ENCODE results near the gene RETSAT. TPM values are rescaled to one million over a fixed set of nuclear protein-coding genes. Genes with fewer than 3 reads are reported as not detected.
"Not testable (repeated sequence)": the region's sequence is repeated elsewhere in the genome, so short reads cannot be mapped to it uniquely, and the experiment has no call there.

RETSAT gene
- total RNA-seq, 2 experiments from 2014 or later, result 28.8 to 29.7 TPM

GRCh38 chr2:85341269-85342029, 12.9 kb downstream of the RETSAT start:
- POLR2A ChIA-PET, result interaction anchor here (0.6 kb wide), 1 partner anchor 23 kb away, joined by 5 read pairs; no protein-coding TSS in a partner anchor
- no peaks in the 10 kb centered on the region for H3K9me3 Mint-ChIP-seq

DNA sequence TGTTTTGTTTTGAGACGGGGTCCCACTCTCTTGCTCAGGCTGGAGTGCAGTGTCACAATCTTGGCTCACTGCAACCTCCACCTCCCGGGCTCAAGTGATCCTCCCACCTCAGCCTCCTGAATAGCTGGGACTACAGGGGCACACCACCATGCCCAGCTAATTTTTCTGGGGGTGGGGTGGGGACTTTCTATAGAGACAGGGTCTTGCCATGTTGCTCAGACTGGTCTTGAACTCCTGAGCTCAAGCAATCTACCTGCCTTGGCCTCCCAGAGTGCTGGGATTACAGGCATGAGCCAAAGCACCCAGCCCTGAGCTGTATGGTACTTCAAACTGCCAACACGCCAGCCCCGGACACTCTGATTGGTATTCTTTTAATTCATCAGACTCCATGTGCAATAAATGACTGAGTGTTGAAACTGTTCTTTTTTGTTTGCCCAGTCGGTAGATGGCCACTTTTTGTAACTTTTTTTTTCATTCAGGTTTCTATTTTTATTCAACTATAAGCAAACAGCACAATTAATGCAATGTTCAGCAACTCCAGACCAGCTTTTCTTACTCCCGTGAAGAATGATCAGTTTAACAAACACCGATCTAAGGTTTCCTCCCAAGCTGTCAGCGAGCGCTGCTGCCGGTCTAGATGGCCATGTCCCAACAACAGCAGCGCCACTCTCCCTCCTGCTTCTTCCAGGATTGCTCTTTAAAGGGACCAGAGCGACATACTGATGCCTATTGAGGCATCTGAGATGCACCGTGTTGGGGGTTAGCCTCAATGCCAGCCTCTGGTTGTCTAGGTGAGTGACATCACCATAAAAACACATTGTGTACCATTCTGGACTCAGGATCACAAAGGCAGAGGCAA, 14.1 kb downstream of the RETSAT start:
- ATAC-seq (ENCODE audit: low read depth), result no peak
- no peak overlapping the region for H3K27ac Mint-ChIP-seq
- POLR2A ChIA-PET, result interaction anchor here (1.5 to 1.9 kb wide), 2 partner anchors 13 to 14 kb away, joined by 4 to 9 read pairs; partner anchors contain the start of genes ELMOD3, RETSAT and TGOLN2

More at GRCh38 chr2:85341269-85342029, 12.9 kb downstream of the RETSAT start:
- peaks cover 5% of the 10 kb centered on the region for H3K36me3 Mint-ChIP-seq
- no peak for DNase-seq
- no peak overlapping the region for H3K4me3 Mint-ChIP-seq
- no peak overlapping the region for H3K27ac Mint-ChIP-seq
- no peaks in the 10 kb centered on the region for H3K4me1 Mint-ChIP-seq
- H3K27me3 Mint-ChIP-seq, result peaks cover 14% of the 10 kb centered on the region
- ATAC-seq (ENCODE audit: low read depth), result no peak

DNA sequence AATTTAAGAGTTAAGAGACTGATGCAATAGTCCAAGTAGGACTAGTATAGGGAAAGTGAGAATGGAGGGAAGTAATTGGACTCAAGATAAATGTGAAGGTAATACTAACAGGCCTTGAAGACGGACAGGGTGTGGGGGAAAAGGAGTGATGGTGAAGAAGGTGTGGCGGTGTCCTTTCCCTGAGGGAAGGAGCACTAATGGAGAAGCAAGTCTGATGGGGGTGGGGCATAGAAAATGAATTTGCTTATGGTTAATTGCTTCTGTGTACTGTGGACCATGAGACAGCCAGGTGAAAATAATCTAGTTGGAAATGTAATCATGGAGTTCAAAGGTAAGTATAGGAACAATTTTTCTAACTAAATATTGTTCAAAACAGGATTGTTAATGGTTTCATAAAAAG, 19.4 kb downstream of the RETSAT start:
- peak overlapping the region; percentile 14 for H3K27ac Mint-ChIP-seq
- no peaks in the 10 kb centered on the region for H3K9me3 Mint-ChIP-seq
- no peaks in the 10 kb centered on the region for H3K4me1 Mint-ChIP-seq
- DNase-seq, result no peak
- POLR2A ChIA-PET, result no interaction called here
- peaks cover 16% of the 10 kb centered on the region for H3K27me3 Mint-ChIP-seq
- no peaks in the 10 kb centered on the region for H3K36me3 Mint-ChIP-seq
- no peak for ATAC-seq (ENCODE audit: low read depth)
- H3K4me3 Mint-ChIP-seq, result no peak overlapping the region

More for the DNA sequence above, 14.1 kb downstream of the RETSAT start:
- Mint-ChIP-seq H3K27me3 (peaks cover 16% of the 10 kb centered on the region), H3K36me3 (peaks cover 5% of the 10 kb centered on the region), H3K4me1 (no peaks in the 10 kb centered on the region), H3K4me3 (no peak overlapping the region), H3K9me3 (no peaks in the 10 kb centered on the region)
- DNase-seq, result no peak

DNA sequence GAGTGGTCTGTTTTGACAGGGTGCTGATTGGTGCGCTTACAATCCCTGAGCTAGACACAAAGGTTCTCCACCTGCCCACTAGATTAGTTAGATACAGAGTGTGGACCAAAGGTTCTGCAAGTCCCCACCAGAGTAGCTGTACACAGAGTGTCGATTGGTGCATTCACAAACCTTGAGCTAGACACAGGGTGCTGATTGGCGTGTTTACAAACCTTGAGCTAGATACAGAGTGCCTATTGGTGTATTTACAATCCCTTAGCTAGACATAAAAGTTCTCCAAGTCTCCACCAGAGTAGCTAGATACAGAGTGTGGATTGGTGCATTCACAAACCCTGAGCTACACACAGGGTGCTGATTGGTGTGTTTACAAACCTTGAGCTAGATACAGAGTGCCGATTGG, 20.5 kb downstream of the RETSAT start:
- DNase-seq; H3K27ac Mint-ChIP-seq; H3K4me3 Mint-ChIP-seq; H3K9me3 Mint-ChIP-seq; H3K36me3 Mint-ChIP-seq; H3K4me1 Mint-ChIP-seq; ATAC-seq (ENCODE audit: low read depth); POLR2A ChIA-PET: not testable (repeated sequence)
- H3K27me3 Mint-ChIP-seq, result peaks cover 12% of the 10 kb centered on the region

DNA sequence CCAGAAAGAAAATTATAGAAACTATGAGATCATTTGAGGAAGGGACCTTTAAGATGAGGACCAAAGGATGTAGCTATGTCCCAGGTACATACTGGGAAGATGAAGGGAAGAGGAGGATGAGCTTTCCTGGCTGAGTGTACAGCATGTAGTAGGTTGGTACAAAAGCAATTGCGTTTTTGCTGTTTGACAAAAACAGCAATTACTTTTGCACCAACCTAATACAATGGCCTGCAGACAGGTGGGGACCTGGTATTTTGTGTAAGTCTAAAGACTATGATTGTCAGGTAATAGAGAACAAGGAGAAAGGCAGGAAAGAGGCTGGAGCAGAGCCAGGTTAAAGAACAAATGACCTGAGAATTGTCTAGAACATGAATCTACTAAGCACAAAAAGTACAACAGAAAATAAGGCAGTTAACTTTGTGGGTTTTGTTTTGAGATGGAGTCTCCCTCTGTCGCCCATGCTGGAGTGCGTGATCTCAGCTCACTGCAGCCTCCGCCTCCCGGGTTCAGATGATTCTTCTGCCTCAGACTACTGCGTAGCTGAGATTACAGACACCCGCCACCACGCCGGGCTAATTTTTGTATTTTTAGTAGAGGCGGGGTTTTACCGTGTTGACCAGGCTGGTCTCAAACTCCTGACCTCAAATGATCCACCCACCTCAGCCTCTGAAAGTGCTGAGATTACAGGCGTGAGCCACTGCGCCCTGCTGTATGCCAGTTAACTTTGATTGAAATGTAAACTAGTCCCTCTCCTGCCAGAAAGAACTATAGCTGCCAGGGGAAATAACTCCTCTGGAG, 23.3 kb downstream of the RETSAT start:
- no peak for DNase-seq
- H3K27ac Mint-ChIP-seq, result no peak overlapping the region
- ATAC-seq (ENCODE audit: low read depth), result no peak
- POLR2A ChIA-PET, result interaction anchor here (0.9 kb wide), 1 partner anchor 21 kb away, joined by 3 read pairs; no protein-coding TSS in a partner anchor
- H3K9me3 Mint-ChIP-seq, result no peaks in the 10 kb centered on the region
- H3K4me1 Mint-ChIP-seq, result peaks cover 8% of the 10 kb centered on the region
- H3K36me3 Mint-ChIP-seq, result peaks cover 17% of the 10 kb centered on the region
- H3K4me3 Mint-ChIP-seq, result no peak overlapping the region
- no peaks in the 10 kb centered on the region for H3K27me3 Mint-ChIP-seq

DNA sequence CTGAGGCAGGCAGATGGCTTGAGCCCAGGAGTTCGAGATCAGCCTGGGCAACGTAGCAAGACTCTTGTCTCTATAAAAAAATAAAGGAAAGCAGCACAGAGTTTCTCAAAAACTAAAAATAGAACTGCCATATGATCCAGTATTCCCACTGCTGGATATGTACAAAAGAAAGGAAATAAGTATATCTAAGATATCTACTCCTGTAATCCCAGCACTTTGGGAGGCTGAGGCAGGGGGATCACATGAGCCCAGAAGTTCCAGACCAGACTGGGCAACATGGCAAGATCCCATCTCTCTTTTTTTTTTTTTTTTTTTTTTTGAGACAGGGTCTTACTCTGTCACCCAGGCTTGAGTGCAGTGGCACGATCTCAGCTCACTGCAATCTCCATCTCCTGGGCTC, 24.6 kb downstream of the RETSAT start:
- not testable (repeated sequence) for H3K27me3 Mint-ChIP-seq; DNase-seq; H3K4me3 Mint-ChIP-seq; ATAC-seq (ENCODE audit: low read depth); H3K9me3 Mint-ChIP-seq
- peaks cover 30% of the 10 kb centered on the region for H3K36me3 Mint-ChIP-seq
- peak overlapping the region; percentile 2 for H3K27ac Mint-ChIP-seq
- POLR2A ChIA-PET, result interaction anchor here (0.7 kb wide), 1 partner anchor 560 kb away, joined by 7 read pairs; no protein-coding TSS in a partner anchor
- peaks cover 14% of the 10 kb centered on the region for H3K4me1 Mint-ChIP-seq

GRCh38 chr2:85329181-85329651, 25.1 kb downstream of the RETSAT start:
- H3K4me1 Mint-ChIP-seq, result peaks cover 18% of the 10 kb centered on the region

DNA sequence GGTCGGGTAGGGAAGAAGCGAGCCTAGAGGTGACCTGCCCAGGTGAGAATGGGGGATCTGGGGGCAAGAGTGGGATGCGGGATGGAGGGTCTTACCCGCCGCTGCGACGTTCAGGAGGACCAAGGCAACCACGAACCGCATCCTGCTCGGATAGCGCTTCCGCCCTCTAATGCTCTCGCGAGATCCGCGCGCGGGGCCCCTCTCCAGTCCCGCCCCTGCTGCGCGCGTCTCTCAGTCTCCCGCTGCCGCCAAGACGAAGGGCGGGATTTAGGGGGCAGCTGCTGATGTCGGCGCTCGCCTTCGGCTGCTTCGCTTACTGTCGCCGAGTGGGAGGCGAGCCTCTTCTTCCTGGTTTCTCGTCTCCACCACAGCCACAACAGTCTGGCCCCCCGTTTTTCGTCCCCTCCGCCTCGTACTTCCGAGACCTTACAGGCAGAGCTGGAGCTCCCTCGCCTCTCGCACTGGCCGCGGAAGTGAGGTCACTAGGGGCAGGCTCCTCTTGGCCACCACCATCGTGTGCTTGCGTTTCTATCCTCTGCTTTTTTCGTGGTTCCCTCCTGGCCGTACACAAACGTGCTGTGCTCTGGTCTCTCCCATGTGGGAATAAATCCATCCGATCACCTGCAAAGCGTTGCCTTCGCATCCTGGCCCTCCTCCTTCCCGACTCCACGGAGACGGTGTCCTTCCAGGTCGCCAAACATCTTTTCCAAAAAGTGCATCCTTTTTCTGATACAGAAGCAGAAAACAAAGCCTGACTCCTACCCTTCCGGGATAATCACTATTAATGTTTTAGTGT, 26.3 kb downstream of the RETSAT start, which contains the start of gene TGOLN2:
Gene TGOLN2, minus strand, starts transcription at position 168 of the 796 bp plus-strand sequence. Its CDS starts 27 bp downstream, at position 141.
- H3K27me3 Mint-ChIP-seq, result no peaks in the 10 kb centered on the region
- DNase-seq (peak; percentile 97), ATAC-seq (ENCODE audit: low read depth) (peak; percentile 84)
- POLR2A ChIA-PET, result interaction anchor here (0.7 to 4.9 kb wide), 28 partner anchors 9 to 430 kb away, joined by 3 to 84 read pairs (median 5); partner anchors contain the start of genes ELMOD3, KCMF1, MAT2A and RETSAT
- H3K4me1 Mint-ChIP-seq, result peaks cover 25% of the 10 kb centered on the region
- peaks cover 45% of the 10 kb centered on the region for H3K36me3 Mint-ChIP-seq
- H3K9me3 Mint-ChIP-seq, result no peaks in the 10 kb centered on the region
- H3K27ac Mint-ChIP-seq, result peak within 1 kb of the TSS; percentile 100
- H3K4me3 Mint-ChIP-seq, result peak within 1 kb of the TSS; percentile 99

More at GRCh38 chr2:85329181-85329651, 25.1 kb downstream of the RETSAT start:
- Mint-ChIP-seq H3K9me3 (no peaks in the 10 kb centered on the region), H3K27me3 (no peaks in the 10 kb centered on the region), H3K36me3 (peaks cover 35% of the 10 kb centered on the region), H3K27ac (no peak overlapping the region), H3K4me3 (peak overlapping the region; percentile 9)
- POLR2A ChIA-PET, result interaction anchor here (1.2 to 4.6 kb wide), 2 partner anchors 108 to 211 kb away, joined by 3 to 32 read pairs; partner anchors contain the start of gene MAT2A
- DNase-seq (no peak), ATAC-seq (ENCODE audit: low read depth) (no peak)

DNA sequence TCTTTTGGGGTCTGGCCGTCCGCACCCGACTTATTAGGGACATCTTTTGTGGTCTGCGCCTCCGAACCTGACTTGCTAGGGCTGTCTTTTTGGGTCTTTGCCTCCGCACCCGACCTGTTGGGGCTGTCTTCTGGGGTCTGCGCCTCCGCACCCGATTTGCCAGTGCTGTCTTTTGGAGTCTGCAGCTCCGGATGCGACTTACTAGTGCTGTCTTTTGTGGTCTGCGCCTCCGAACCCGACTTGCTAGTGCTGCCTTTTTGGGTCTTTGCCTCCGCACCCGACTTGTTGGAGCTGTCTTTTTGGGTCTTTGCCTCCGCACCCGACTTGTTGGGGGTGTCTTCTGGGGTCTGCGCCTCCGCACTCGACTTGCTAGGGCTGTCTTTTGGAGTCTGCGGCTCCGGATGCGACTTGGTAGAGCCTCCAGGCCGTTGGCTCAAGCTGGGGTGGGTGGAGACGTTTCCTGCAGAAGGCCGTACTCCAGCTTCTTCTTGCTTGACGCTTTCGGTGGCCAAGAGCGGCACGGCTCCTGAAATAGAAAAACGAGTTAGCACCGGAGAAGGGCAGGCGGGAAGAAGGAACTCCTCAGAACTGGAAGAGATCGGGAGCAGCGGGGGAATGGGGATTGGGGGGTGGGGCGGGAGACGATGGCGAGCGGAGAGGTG, 27.0 kb downstream of the RETSAT start:
- POLR2A ChIA-PET, result interaction anchor here (0.7 to 4.9 kb wide), 29 partner anchors 9 to 785 kb away, joined by 3 to 84 read pairs (median 5); partner anchors contain the start of genes ELMOD3, GGCX, KCMF1 and MAT2A
- peak overlapping the region; percentile 99 for H3K4me3 Mint-ChIP-seq
- H3K9me3 Mint-ChIP-seq, result no peaks in the 10 kb centered on the region
- H3K27ac Mint-ChIP-seq, result peak overlapping the region; percentile 100
- ATAC-seq (ENCODE audit: low read depth) (peak; percentile 41), DNase-seq (peak; percentile 79)
- peaks cover 32% of the 10 kb centered on the region for H3K4me1 Mint-ChIP-seq
- H3K27me3 Mint-ChIP-seq, result no peaks in the 10 kb centered on the region
- peaks cover 52% of the 10 kb centered on the region for H3K36me3 Mint-ChIP-seq

DNA sequence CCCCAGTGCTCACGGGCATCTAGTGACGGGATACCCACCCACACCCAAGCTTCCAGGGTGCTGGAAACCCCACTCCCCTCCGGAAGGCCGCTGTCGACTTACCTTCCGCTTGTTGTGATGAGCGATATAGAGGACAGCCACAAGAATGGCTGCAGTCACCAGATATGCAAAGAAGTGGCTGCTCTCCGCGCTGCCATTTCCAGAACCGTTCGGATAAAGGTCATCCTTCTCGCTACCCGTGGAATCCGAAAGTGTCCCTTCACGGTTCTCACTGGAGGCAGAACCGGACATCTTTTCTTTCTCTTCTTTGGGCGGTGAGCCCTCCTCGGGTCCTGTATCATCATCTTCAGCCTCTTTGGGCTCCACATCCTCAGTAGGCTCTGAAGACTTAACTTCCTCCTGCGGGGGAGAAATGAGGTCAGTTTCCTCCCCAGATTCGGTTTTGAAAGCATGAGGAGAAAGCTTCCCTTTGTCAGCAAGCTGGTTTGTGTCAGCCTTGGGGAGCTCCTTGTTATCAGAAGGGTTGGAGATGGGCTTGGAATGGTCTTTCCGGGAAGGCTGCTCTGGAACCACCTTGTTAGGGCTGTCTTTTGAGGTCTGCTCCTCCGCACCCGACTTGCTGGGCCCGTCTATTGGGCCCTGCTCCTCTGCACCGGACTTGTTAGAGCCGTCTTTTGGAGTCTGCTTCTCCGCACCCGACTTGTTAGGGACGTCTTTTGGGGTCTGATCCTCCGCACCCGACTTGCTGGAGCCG, 27.7 kb downstream of the RETSAT start:
- H3K9me3 Mint-ChIP-seq, result no peaks in the 10 kb centered on the region
- DNase-seq (peak; percentile 61), ATAC-seq (ENCODE audit: low read depth) (peak; percentile 32)
- H3K4me3 Mint-ChIP-seq, result peak overlapping the region; percentile 99
- POLR2A ChIA-PET, result interaction anchor here (0.6 to 4.9 kb wide), 28 partner anchors 8 to 1459 kb away, joined by 3 to 84 read pairs (median 5); partner anchors contain the start of genes ELMOD3, GGCX, KCMF1 and MAT2A
- H3K27me3 Mint-ChIP-seq, result no peaks in the 10 kb centered on the region
- H3K27ac Mint-ChIP-seq, result peak overlapping the region; percentile 100
- peaks cover 38% of the 10 kb centered on the region for H3K4me1 Mint-ChIP-seq
- H3K36me3 Mint-ChIP-seq, result peaks cover 59% of the 10 kb centered on the region

- DNase-seq (no peak), ATAC-seq (ENCODE audit: low read depth) (no peak)
- Mint-ChIP-seq H3K4me1 (peaks cover 48% of the 10 kb centered on the region), H3K4me3 (peak overlapping the region; percentile 99), H3K27me3 (no peaks in the 10 kb centered on the region), H3K27ac (peak overlapping the region; percentile 100), H3K9me3 (no peaks in the 10 kb centered on the region), H3K36me3 (peaks cover 70% of the 10 kb centered on the region)
- POLR2A ChIA-PET, result interaction anchor here (1.0 to 4.9 kb wide), 6 partner anchors 12 to 215 kb away, joined by 4 to 35 read pairs (median 22); partner anchors contain the start of genes ELMOD3, MAT2A and RETSAT
Measured at GRCh38 chr2:85325466-85325811, 28.9 kb downstream of the RETSAT start.

Measured in activated naive CD8-positive, alpha-beta T cell treated with anti-CD3 and anti-CD28 coated beads, Interleukin-2, amount 10 ng/mL, durations not matched to agents 7 days and 5 days (primary cell).